ENCODE results near the gene USP3.

DNA sequence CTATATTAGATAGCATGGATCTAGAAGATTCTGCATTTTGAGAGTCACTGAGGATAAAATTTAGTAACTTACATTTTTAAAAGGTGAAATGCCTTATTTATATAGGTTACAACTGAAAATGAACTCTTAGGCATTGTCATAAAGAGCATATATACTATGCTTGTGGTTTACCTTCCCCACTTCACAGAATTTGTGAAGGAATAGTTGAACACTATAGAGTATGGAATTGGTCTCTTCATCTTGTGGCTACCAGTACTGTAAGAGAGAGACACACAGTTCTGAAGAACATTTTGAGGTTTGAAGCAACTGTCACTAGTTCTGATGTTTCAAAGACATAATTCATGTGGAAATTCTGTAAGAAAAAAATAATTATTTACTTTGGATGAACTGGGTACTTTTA lies 51.1 kb downstream of the USP3 start:
- TF ChIP-seq ELF4 (CRISPR knock-in tag; IDR thresholded peaks at IDR 0.05; ENCODE audit: low read depth) (no peak), IRF2 (CRISPR knock-in tag; IDR thresholded peaks at IDR 0.05; ENCODE audit: borderline replicate concordance, low read depth) (no peak), SP1 (CRISPR knock-in tag; conservative IDR thresholded peaks at IDR 0.05) (no peak), USF1 (CRISPR knock-in tag; IDR thresholded peaks at IDR 0.05) (no peak), NFYB (CRISPR knock-in tag; conservative IDR thresholded peaks at IDR 0.05; ENCODE audit: low read depth) (no peak), ZNF396 (CRISPR knock-in tag; IDR thresholded peaks at IDR 0.05; ENCODE audit: borderline replicate concordance) (no peak)
- TF ChIP-seq, protein P1, sequence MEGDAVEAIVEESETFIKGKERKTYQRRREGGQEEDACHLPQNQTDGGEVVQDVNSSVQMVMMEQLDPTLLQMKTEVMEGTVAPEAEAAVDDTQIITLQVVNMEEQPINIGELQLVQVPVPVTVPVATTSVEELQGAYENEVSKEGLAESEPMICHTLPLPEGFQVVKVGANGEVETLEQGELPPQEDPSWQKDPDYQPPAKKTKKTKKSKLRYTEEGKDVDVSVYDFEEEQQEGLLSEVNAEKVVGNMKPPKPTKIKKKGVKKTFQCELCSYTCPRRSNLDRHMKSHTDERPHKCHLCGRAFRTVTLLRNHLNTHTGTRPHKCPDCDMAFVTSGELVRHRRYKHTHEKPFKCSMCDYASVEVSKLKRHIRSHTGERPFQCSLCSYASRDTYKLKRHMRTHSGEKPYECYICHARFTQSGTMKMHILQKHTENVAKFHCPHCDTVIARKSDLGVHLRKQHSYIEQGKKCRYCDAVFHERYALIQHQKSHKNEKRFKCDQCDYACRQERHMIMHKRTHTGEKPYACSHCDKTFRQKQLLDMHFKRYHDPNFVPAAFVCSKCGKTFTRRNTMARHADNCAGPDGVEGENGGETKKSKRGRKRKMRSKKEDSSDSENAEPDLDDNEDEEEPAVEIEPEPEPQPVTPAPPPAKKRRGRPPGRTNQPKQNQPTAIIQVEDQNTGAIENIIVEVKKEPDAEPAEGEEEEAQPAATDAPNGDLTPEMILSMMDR (IDR thresholded peaks at IDR 0.05), result no peak
- TF ChIP-seq, protein P2, sequence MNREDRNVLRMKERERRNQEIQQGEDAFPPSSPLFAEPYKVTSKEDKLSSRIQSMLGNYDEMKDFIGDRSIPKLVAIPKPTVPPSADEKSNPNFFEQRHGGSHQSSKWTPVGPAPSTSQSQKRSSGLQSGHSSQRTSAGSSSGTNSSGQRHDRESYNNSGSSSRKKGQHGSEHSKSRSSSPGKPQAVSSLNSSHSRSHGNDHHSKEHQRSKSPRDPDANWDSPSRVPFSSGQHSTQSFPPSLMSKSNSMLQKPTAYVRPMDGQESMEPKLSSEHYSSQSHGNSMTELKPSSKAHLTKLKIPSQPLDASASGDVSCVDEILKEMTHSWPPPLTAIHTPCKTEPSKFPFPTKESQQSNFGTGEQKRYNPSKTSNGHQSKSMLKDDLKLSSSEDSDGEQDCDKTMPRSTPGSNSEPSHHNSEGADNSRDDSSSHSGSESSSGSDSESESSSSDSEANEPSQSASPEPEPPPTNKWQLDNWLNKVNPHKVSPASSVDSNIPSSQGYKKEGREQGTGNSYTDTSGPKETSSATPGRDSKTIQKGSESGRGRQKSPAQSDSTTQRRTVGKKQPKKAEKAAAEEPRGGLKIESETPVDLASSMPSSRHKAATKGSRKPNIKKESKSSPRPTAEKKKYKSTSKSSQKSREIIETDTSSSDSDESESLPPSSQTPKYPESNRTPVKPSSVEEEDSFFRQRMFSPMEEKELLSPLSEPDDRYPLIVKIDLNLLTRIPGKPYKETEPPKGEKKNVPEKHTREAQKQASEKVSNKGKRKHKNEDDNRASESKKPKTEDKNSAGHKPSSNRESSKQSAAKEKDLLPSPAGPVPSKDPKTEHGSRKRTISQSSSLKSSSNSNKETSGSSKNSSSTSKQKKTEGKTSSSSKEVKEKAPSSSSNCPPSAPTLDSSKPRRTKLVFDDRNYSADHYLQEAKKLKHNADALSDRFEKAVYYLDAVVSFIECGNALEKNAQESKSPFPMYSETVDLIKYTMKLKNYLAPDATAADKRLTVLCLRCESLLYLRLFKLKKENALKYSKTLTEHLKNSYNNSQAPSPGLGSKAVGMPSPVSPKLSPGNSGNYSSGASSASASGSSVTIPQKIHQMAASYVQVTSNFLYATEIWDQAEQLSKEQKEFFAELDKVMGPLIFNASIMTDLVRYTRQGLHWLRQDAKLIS (CRISPR knock-in tag; IDR thresholded peaks at IDR 0.05; ENCODE audit: borderline replicate concordance), result no peak
